GM18498 (cell line): ENCODE data around the gene ATP10A.

ENCODE experiments used
- ATAC-seq: cut with Tn5 transposase; IDR thresholded peaks from one replicate; pipeline ENCODE4 v1.9.1; 2021; ENCODE audit warnings: mild to moderate bottlenecking, moderate library complexity; ENCODE audit not compliant: unreplicated experiment

ATP10A gene

GRCh38 chr15:25727116-25727515 is 136.0 kb downstream of the ATP10A start:
- no peak for ATAC-seq

- ATAC-seq = no peak
Measured at GRCh38 chr15:25725758-25726157, 137.4 kb downstream of the ATP10A start.

- no peak for ATAC-seq
Measured at GRCh38 chr15:25724899-25725298, 138.2 kb downstream of the ATP10A start.

- ATAC-seq = no peak
Measured at GRCh38 chr15:25721605-25721955, 141.5 kb downstream of the ATP10A start.

GRCh38 chr15:25719101-25719985 is 143.8 kb downstream of the ATP10A start:
- ATAC-seq = no peak

- ATAC-seq = no peak
Measured at GRCh38 chr15:25718597-25718996, 144.5 kb downstream of the ATP10A start.

- no peak for ATAC-seq
Measured at GRCh38 chr15:25718169-25718536, 145.0 kb downstream of the ATP10A start.

- no peak for ATAC-seq
Measured at GRCh38 chr15:25717457-25718168, 145.5 kb downstream of the ATP10A start.

- no peak for ATAC-seq
Measured at GRCh38 chr15:25717127-25717456, 146.0 kb downstream of the ATP10A start.

- ATAC-seq = no peak
Measured at GRCh38 chr15:25716414-25717126, 146.6 kb downstream of the ATP10A start.

- ATAC-seq = no peak
Measured at GRCh38 chr15:25715536-25716413, 147.4 kb downstream of the ATP10A start.

GRCh38 chr15:25714538-25714840 is 148.6 kb downstream of the ATP10A start:
- ATAC-seq = no peak

GRCh38 chr15:25713736-25714537 is 149.2 kb downstream of the ATP10A start:
- ATAC-seq = no peak

GRCh38 chr15:25712961-25713355 is 150.2 kb downstream of the ATP10A start:
- ATAC-seq = no peak

GRCh38 chr15:25712192-25712960 is 150.8 kb downstream of the ATP10A start:
- ATAC-seq = no peak

- no peak for ATAC-seq
Measured at GRCh38 chr15:25711691-25712090, 151.4 kb downstream of the ATP10A start.

- no peak for ATAC-seq
Measured at GRCh38 chr15:25711164-25711563, 152.0 kb downstream of the ATP10A start.

- ATAC-seq = no peak
Measured at GRCh38 chr15:25710184-25710583, 152.9 kb downstream of the ATP10A start.

GRCh38 chr15:25709437-25710159 is 153.5 kb downstream of the ATP10A start:
- no peak for ATAC-seq
